GM12878 (cell line): ENCODE results near the gene ATL1. TPM values are rescaled to one million over a fixed set of nuclear protein-coding genes. Genes with fewer than 3 reads are reported as not detected.

Experiments
- ATAC-seq: fragments of 200-7000 bp; cut with Tn5 transposase; 3 replicates; pipeline ENCODE4 v1.9.1; 2020; ENCODE audit warnings: mild to moderate bottlenecking, moderate library complexity
- BruUV-seq: library from RNA; stranded (reverse); fragments of 400-500 nt; replicated peaks from 2 replicates; lab custom pipeline; 2021; lab: Mats Ljungman, UMichigan
- CTCF ChIA-PET: fragments of 300-600 bp; sonication (Branson Sonifier 250); formaldehyde crosslinking; extraction: SDS; loops from one replicate; lab custom pipeline; 2021; ENCODE audit warnings: inconsistent platforms; lab: Yijun Ruan, JAX
- POLR2A ChIA-PET: fragments of 350-600 bp; formaldehyde crosslinking; extraction: SDS; loops from one replicate; lab custom pipeline; 2021; ENCODE audit warnings: inconsistent platforms; lab: Charles Lee
- RAD21 ChIA-PET: fragments of 300-600 bp; sonication (Branson Sonifier 250); formaldehyde crosslinking; loops from one replicate; lab custom pipeline; 2023; ENCODE audit warnings: antibody characterized with exemption; ENCODE audit not compliant: unreplicated experiment; lab: Charles Lee
- SMC1A ChIA-PET: fragments of 300-600 bp; sonication (Branson Sonifier 250); formaldehyde crosslinking; loops from one replicate; lab custom pipeline; 2023; ENCODE audit not compliant: unreplicated experiment, uncharacterized antibody; lab: Charles Lee
- DNase-seq: peaks from one replicate; pipeline ENCODE4 v3.0.0-alpha.2; 2011; ENCODE audit warnings: low read depth, low spot score
- FAIRE-seq: peaks from 3 replicates; lab custom pipeline; 2011; peaks lifted over from hg19 to GRCh38; lab: Jason Lieb, UNC
- H2AFZ ChIP-seq: 2 replicates; pipeline ENCODE4 v1.6.0; 2011; ENCODE audit warnings: low read depth, low read length, control low read depth; ENCODE audit not compliant: control insufficient read depth
- H3K27ac ChIP-seq: 2 replicates; pipeline ENCODE4 v1.5.1; 2011; ENCODE audit warnings: control low read depth; ENCODE audit not compliant: control insufficient read depth, insufficient read depth
- H3K27me3 ChIP-seq, 2 experiments: replicated peaks in 1 of 2; 2 replicates each; pipeline versions ENCODE4 v1.6.0 to v1.6.1; 2011; ENCODE audit warnings: low read length in 1 of 2; ENCODE audit not compliant: control insufficient read depth in 2 of 2, insufficient read depth in 2 of 2
- H3K36me3 ChIP-seq, 2 experiments: 2 replicates each; pipeline ENCODE4 v1.5.1; 2011; ENCODE audit warnings: low read length in 1 of 2; ENCODE audit not compliant: control insufficient read depth in 2 of 2, insufficient read depth in 2 of 2
- H3K4me1 ChIP-seq: 2 replicates; pipeline ENCODE4 v1.6.1; 2011; ENCODE audit warnings: mild to moderate bottlenecking, low read length, moderate library complexity, mixed read lengths; ENCODE audit not compliant: control insufficient read depth, insufficient read depth
- H3K4me2 ChIP-seq: 2 replicates; pipeline ENCODE4 v1.6.0; 2011; ENCODE audit warnings: control low read depth; ENCODE audit not compliant: control insufficient read depth, insufficient read depth
- H3K4me3 ChIP-seq: fragments of 200-600 bp; sonication (generic); 2 replicates; pipeline ENCODE4 v1.5.1; 2016
- H3K79me2 ChIP-seq: 2 replicates; pipeline ENCODE4 v1.6.0; 2011; ENCODE audit warnings: low read length; ENCODE audit not compliant: control insufficient read depth, insufficient read depth
- H3K9ac ChIP-seq: 2 replicates; pipeline ENCODE4 v1.8.0; 2011; ENCODE audit warnings: low read length, control low read depth, mixed read lengths; ENCODE audit not compliant: control insufficient read depth, insufficient read depth
- H3K9me3 ChIP-seq: replicated peaks from 3 replicates; pipeline ENCODE4 v1.5.1; 2011; ENCODE audit warnings: mild to moderate bottlenecking, low read length; ENCODE audit not compliant: control insufficient read depth, insufficient read depth
- H4K20me1 ChIP-seq: 2 replicates; pipeline ENCODE4 v1.6.0; 2011; ENCODE audit not compliant: control insufficient read depth, insufficient read depth
- BHLHE40 ChIP-seq, 2 experiments: fragments of 450-650 bp in 1 of 2; IDR thresholded peaks; 2 replicates each; pipeline ENCODE4 v1.6.1; 2011 to 2017; ENCODE audit warnings: low read depth in 2 of 2, borderline replicate concordance in 1 of 2, improper control_type of control experiment in 1 of 2, low read length in 1 of 2, mild to moderate bottlenecking in 1 of 2
- IRF3 ChIP-seq: fragments of 450-650 bp; IDR thresholded peaks from 2 replicates; pipeline ENCODE4 v1.6.1; 2014; ENCODE audit warnings: mild to moderate bottlenecking
- JUND ChIP-seq: IDR thresholded peaks from 2 replicates; pipeline ENCODE4 v1.6.1; 2012; ENCODE audit warnings: low read depth, mild to moderate bottlenecking, low read length, improper control_type of control experiment, moderate library complexity
- PML ChIP-seq: IDR thresholded peaks from 2 replicates; pipeline ENCODE4 v1.6.1; 2012; ENCODE audit warnings: low read length, inconsistent platforms
- RAD21 ChIP-seq: IDR thresholded peaks from 2 replicates; pipeline ENCODE4 v1.6.1; 2011; ENCODE audit warnings: mild to moderate bottlenecking, low read depth, low read length, moderate library complexity; ENCODE audit not compliant: insufficient read depth
- SMARCA5 ChIP-seq: fragments of 450-650 bp; IDR thresholded peaks from 2 replicates; pipeline ENCODE4 v1.6.1; 2017; ENCODE audit warnings: mild to moderate bottlenecking
- SMC3 ChIP-seq: IDR thresholded peaks from 2 replicates; pipeline ENCODE4 v1.6.1; 2011; ENCODE audit warnings: low read length, improper control_type of control experiment, borderline replicate concordance
- SREBF1 ChIP-seq: IDR thresholded peaks from 2 replicates; pipeline ENCODE4 v1.6.1; 2012; ENCODE audit warnings: mild to moderate bottlenecking, low read length
- SRF ChIP-seq, 2 experiments: IDR thresholded peaks; 2 replicates each; pipeline ENCODE4 v1.6.1; 2011; ENCODE audit warnings: low read depth in 2 of 2, low read length in 2 of 2, mild to moderate bottlenecking in 1 of 2, moderate library complexity in 1 of 2
- SUZ12 ChIP-seq: fragments of 200-600 bp; sonication (generic); IDR thresholded peaks from one replicate; pipeline ENCODE4 v1.6.1; 2018; ENCODE audit warnings: antibody characterized with exemption, mild to moderate bottlenecking; ENCODE audit not compliant: unreplicated experiment
- ZBTB40 ChIP-seq: fragments of 450-650 bp; IDR thresholded peaks from 2 replicates; pipeline ENCODE4 v1.6.1; 2016; ENCODE audit warnings: mild to moderate bottlenecking, moderate library complexity, borderline replicate concordance
- ZNF592 ChIP-seq: fragments of 450-650 bp; IDR thresholded peaks from 2 replicates; pipeline ENCODE4 v1.6.1; 2017; ENCODE audit warnings: mild to moderate bottlenecking, moderate library complexity
- ZNF622 ChIP-seq: fragments of 450-650 bp; IDR thresholded peaks from 2 replicates; pipeline ENCODE4 v1.6.1; 2017; ENCODE audit warnings: mild to moderate bottlenecking, inconsistent platforms
- WGBS: methylation state at CpG from one replicate; pipeline ENCODE4 v1.1.6; 2016; ENCODE audit warnings: low lambda C conversion rate; ENCODE audit not compliant: insufficient replicate concordance, insufficient coverage; ENCODE audit errors: missing lambda C conversion rate; 5-methylcytosine and 5-hydroxymethylcytosine counted together
- in situ Hi-C: fragments of 300-500 bp; cut with MboI; formaldehyde crosslinking; loops from 9 replicates; pipeline ENCODE4 v1.14.3; 2018; ENCODE audit warnings: mixed read lengths
- intact Hi-C: fragments of 100-400 bp; cut with micrococcal nuclease; formaldehyde crosslinking; loops from one replicate; pipeline ENCODE4 v1.14.2; 2022; ENCODE audit not compliant: unreplicated experiment
- polyA plus RNA-seq, 11 experiments: library from polyadenylated mRNA; depleted of rRNA in 4 of 11; unstranded in 6 of 11; stranded (reverse) in 5 of 11; fragments of >200 nt; fragmentation: Nextera tagmentation in 4 of 11; fragmentation: Illumina TruSeq in 1 of 11; extraction: Ambion mirVana in 4 of 11; extraction: Trizol in 1 of 11; gene quantifications; 1 replicate in 1 of 11; 2 replicates in 10 of 11; pipeline versions ENCODE4 v1.2.1 to v1.2.3, GENCODE V29; 2011 to 2016; ENCODE audit warnings: inconsistent platforms in 2 of 11, missing spikeins in 2 of 11, low read depth in 1 of 11
- total RNA-seq, 4 experiments: library from RNA; depleted of rRNA in 3 of 4; stranded (reverse); fragments of >200 nt in 3 of 4; fragmentation: Illumina TruSeq in 1 of 4; extraction: Trizol in 1 of 4; gene quantifications; 2 replicates each; pipeline versions ENCODE4 v1.2.1 to v1.2.3, GENCODE V29; 2013 to 2021

ATL1 gene
- total and polyA plus RNA-seq, 10 of the 15 experiments (the other 5 are each of a cell fraction or from before 2014, with no cell fraction given): 0.11 to 1.2 (median 0.58) TPM; not detected in 1

- TF ChIP-seq ZNF592: no peak
- no peak for TF ChIP-seq SMARCA5
- no peak for TF ChIP-seq SRF (IDR thresholded peaks at IDR 0.05; ENCODE audit: low read depth in 2 of 2, low read length in 2 of 2)
- TF ChIP-seq SUZ12: no peak
- no peak for TF ChIP-seq PML
Measured at GRCh38 chr14:50622978-50623377, 63.0 kb downstream of the ATL1 start (continued).

- H3K4me1 ChIP-seq: no peaks in the 10 kb centered on the region
- 0% methylated on average over 1 of the region's 1 CpG for WGBS
- no peak overlapping the region for H3K27ac ChIP-seq
- ChIA-PET RAD21 (interaction anchor here (0.7 to 1.6 kb wide), 9 partner anchors 42 to 236 kb away, joined by 3 to 8 read pairs (median 3); no protein-coding TSS in a partner anchor), CTCF (interaction anchor here (1.0 to 2.0 kb wide), 8 partner anchors 9 to 236 kb away, joined by 3 to 17 read pairs (median 4); no protein-coding TSS in a partner anchor), SMC1A (interaction anchor here (0.8 to 3.8 kb wide), 7 partner anchors 19 to 236 kb away, joined by 3 to 22 read pairs (median 5); no protein-coding TSS in a partner anchor), POLR2A (interaction anchor here (0.6 to 0.8 kb wide), 2 partner anchors 53 to 136 kb away, joined by 3 to 4 read pairs; no protein-coding TSS in a partner anchor)
- ATAC-seq (peak; percentile 85), FAIRE-seq (no peak), DNase-seq (no peak)
- no peaks in the 10 kb centered on the region for H3K79me2 ChIP-seq
- H3K36me3 ChIP-seq: no peaks in the 10 kb centered on the region
- intact Hi-C loops: loop anchor here (5.0 kb wide), 1 partner anchor 153 kb away; no protein-coding TSS in a partner anchor
- no peak overlapping the region for H3K9ac ChIP-seq
- H3K4me2 ChIP-seq: no peak overlapping the region
- no peak overlapping the region for H3K4me3 ChIP-seq
- H3K9me3 ChIP-seq: no peaks in the 10 kb centered on the region
- H3K27me3 ChIP-seq: no peaks in the 10 kb centered on the region
- no peaks in the 10 kb centered on the region for H4K20me1 ChIP-seq
- in situ Hi-C loops: loop anchor here (25.0 kb wide), 1 partner anchor 238 kb away; the partner anchor contains the start of gene ABHD12B
- BruUV-seq: no TSS peak
- H2AFZ ChIP-seq: no peak overlapping the region
- peak; percentile 54; the same call in 1 of the 2 replicates for TF ChIP-seq JUND
- TF ChIP-seq IRF3: no peak
- no peak; a peak in 1 of 4 replicates for TF ChIP-seq BHLHE40 (IDR thresholded peaks at IDR 0.05; ENCODE audit: borderline replicate concordance in 1 of 2, low read depth in 2 of 2, low read length in 1 of 2)
- TF ChIP-seq SREBF1: no peak
- TF ChIP-seq SMC3: no peak
- no peak for TF ChIP-seq RAD21
- TF ChIP-seq ZNF622: no peak
- TF ChIP-seq ZBTB40: no peak
Measured at GRCh38 chr14:50624447-50624846, 64.5 kb downstream of the ATL1 start.
